Suprapubic skin (tissue), 4 donors: Measurements from ENCODE around the gene INPP5K.

Source experiments
- CTCF ChIP-seq, 2 donors: fragments of 200-600 bp in 1 of 2; fragments of 450-650 bp in 1 of 2; sonication (generic) in 1 of 2; IDR thresholded peaks; one replicate each; pipeline ENCODE4 v1.5.1; 2016 to 2019; ENCODE audit warnings: antibody characterized with exemption in 2 of 2, mild to moderate bottlenecking in 1 of 2, moderate library complexity in 1 of 2
- EP300 ChIP-seq: sonication (generic); formaldehyde crosslinking; IDR thresholded peaks from one replicate; pipeline ENCODE4 v1.6.1; 2017; ENCODE audit warnings: antibody characterized with exemption
- POLR2A ChIP-seq, 2 donors: fragments of 450-650 bp; IDR thresholded peaks; one replicate each; pipeline ENCODE4 v1.6.1; 2017; ENCODE audit warnings: antibody characterized with exemption in 2 of 2, mild to moderate bottlenecking in 2 of 2, moderate library complexity in 2 of 2
- POLR2AphosphoS5 ChIP-seq, 3 donors: sonication (generic); formaldehyde crosslinking; IDR thresholded peaks; one replicate each; pipeline ENCODE4 v1.6.1; 2017; ENCODE audit warnings: antibody characterized with exemption in 3 of 3

GRCh38 chr17:1511290-1511689 is 5.1 kb downstream of the INPP5K start:
- TF ChIP-seq POLR2AphosphoS5 (IDR thresholded peaks at IDR 0.05), result peak in 1 of 3 donors; percentile 10
- TF ChIP-seq CTCF (IDR thresholded peaks at IDR 0.05), result no peak
- TF ChIP-seq POLR2A (IDR thresholded peaks at IDR 0.05), result no peak
- no peak for TF ChIP-seq EP300
